H1 (cell line): ENCODE measurements around the gene ARHGAP10. TPM values are rescaled to one million over a fixed set of nuclear protein-coding genes. Genes with fewer than 3 reads are reported as not detected.

ENCODE experiments used
- CTCF ChIA-PET: fragments of 300-600 bp; sonication (Branson Sonifier 250); formaldehyde crosslinking; loops from one replicate; lab custom pipeline; 2021; ENCODE audit not compliant: partially characterized antibody; lab: Charles Lee
- POLR2A ChIA-PET: fragments of 300-600 bp; sonication (Branson Sonifier 250); formaldehyde crosslinking; loops from one replicate; lab custom pipeline; 2021; ENCODE audit warnings: inconsistent platforms; ENCODE audit not compliant: partially characterized antibody; lab: Charles Lee
- DNase-seq, 2 experiments: peaks; one replicate each; pipeline versions ENCODE4 v3.0.0 to v3.0.0-alpha.2; 2010 to 2022; ENCODE audit warnings: low spot score in 2 of 2, low read depth in 1 of 2, mixed read lengths in 1 of 2
- FAIRE-seq: peaks from 2 replicates; lab custom pipeline; 2011; peaks lifted over from hg19 to GRCh38; lab: Jason Lieb, UNC
- H2AFZ ChIP-seq: 2 replicates; pipeline ENCODE4 v1.8.1; 2012; ENCODE audit warnings: low read length, inconsistent platforms
- H2AK5ac ChIP-seq: 2 replicates; pipeline ENCODE4 v1.6.1; 2013; ENCODE audit warnings: low read depth, low read length
- H2BK120ac ChIP-seq: replicated peaks from 2 replicates; pipeline ENCODE3; 2013; ENCODE audit warnings: low read depth, low read length, inconsistent platforms
- H2BK12ac ChIP-seq: 2 replicates; pipeline ENCODE4 v1.6.1; 2013; ENCODE audit warnings: low read depth, low read length
- H2BK15ac ChIP-seq: 2 replicates; pipeline ENCODE4 v1.6.1; 2013; ENCODE audit warnings: low read length
- H2BK20ac ChIP-seq: 2 replicates; pipeline ENCODE4 v1.6.1; 2013; ENCODE audit warnings: low read length
- H2BK5ac ChIP-seq: 2 replicates; pipeline ENCODE4 v1.6.1; 2013; ENCODE audit warnings: low read depth, low read length
- H3K14ac ChIP-seq: 2 replicates; pipeline ENCODE4 v1.6.1; 2013; ENCODE audit warnings: inconsistent platforms; ENCODE audit not compliant: insufficient read length
- H3K18ac ChIP-seq: 2 replicates; pipeline ENCODE4 v1.6.1; 2013; ENCODE audit warnings: low read length; ENCODE audit errors: extremely low read depth
- H3K23ac ChIP-seq: 2 replicates; pipeline ENCODE4 v1.6.1; 2013; ENCODE audit warnings: inconsistent platforms; ENCODE audit not compliant: insufficient read length
- H3K23me2 ChIP-seq: 2 replicates; pipeline ENCODE4 v1.6.1; 2013; ENCODE audit warnings: low read depth, low read length
- H3K27ac ChIP-seq: 2 replicates; pipeline ENCODE4 v1.6.1; 2011; ENCODE audit warnings: low read depth, low read length, inconsistent platforms
- H3K27me3 ChIP-seq, 4 experiments: replicated peaks in 1 of 4; 1 replicate in 1 of 4; 2 replicates in 3 of 4; pipeline versions ENCODE4 v1.6.1 to v1.8.1; 2011 to 2013; ENCODE audit warnings: low read length in 3 of 4, mild to moderate bottlenecking in 3 of 4, inconsistent platforms in 2 of 4, mixed read lengths in 2 of 4, moderate library complexity in 1 of 4; ENCODE audit not compliant: control insufficient read depth in 3 of 4, insufficient read depth in 3 of 4; ENCODE audit errors: extremely low read depth in 1 of 4
- H3K36me3 ChIP-seq, 4 experiments: 2 replicates each; pipeline versions ENCODE4 v1.6.1 to v1.8.1; 2011 to 2013; ENCODE audit warnings: mild to moderate bottlenecking in 4 of 4, low read length in 3 of 4, moderate library complexity in 2 of 4, control low read depth in 1 of 4, inconsistent platforms in 1 of 4; ENCODE audit not compliant: insufficient read depth in 4 of 4, control insufficient read depth in 2 of 4
- H3K4ac ChIP-seq: replicated peaks from 2 replicates; pipeline ENCODE3; 2013; ENCODE audit warnings: low read length, low read depth, mixed read lengths, inconsistent platforms; ENCODE audit not compliant: insufficient read length
- H3K4me1 ChIP-seq, 4 experiments: replicated peaks in 1 of 4; 1 replicate in 1 of 4; 2 replicates in 3 of 4; pipeline versions ENCODE4 v1.6.1 to v1.8.1; 2011 to 2013; ENCODE audit warnings: low read length in 3 of 4, inconsistent platforms in 2 of 4, mixed read lengths in 1 of 4; ENCODE audit not compliant: insufficient read depth in 4 of 4, control insufficient read depth in 3 of 4
- H3K4me2 ChIP-seq, 2 experiments: 2 replicates each; pipeline versions ENCODE4 v1.6.1 to v1.8.1; 2011 to 2013; ENCODE audit warnings: low read depth in 2 of 2, low read length in 2 of 2, control low read depth in 1 of 2, inconsistent platforms in 1 of 2, mild to moderate bottlenecking in 1 of 2; ENCODE audit not compliant: insufficient read depth in 1 of 2
- H3K4me3 ChIP-seq, 4 experiments: fragments of 200-600, 300-600 bp in 1 of 4; sonication (generic), shearing (Covaris generic), sonication (Bioruptor Twin) in 1 of 4; 2 replicates each; pipeline versions ENCODE4 v1.5.1 to v1.8.1; 2011 to 2016; ENCODE audit warnings: low read length in 4 of 4, low read depth in 3 of 4, control low read depth in 2 of 4, inconsistent platforms in 2 of 4, mild to moderate bottlenecking in 2 of 4, mixed read lengths in 1 of 4, moderate library complexity in 1 of 4; ENCODE audit not compliant: insufficient read depth in 2 of 4; ENCODE audit errors: extremely low read depth in 1 of 4
- H3K56ac ChIP-seq: replicated peaks from 2 replicates; pipeline ENCODE3; 2013; ENCODE audit warnings: low read depth, mild to moderate bottlenecking, mixed read lengths, low read length, inconsistent platforms; ENCODE audit not compliant: insufficient read length
- H3K79me1 ChIP-seq: 2 replicates; pipeline ENCODE4 v1.6.1; 2013; ENCODE audit warnings: low read depth, low read length, control low read depth
- H3K79me2 ChIP-seq, 2 experiments: 2 replicates each; pipeline versions ENCODE4 v1.6.1 to v1.8.1; 2012 to 2013; ENCODE audit warnings: low read length in 2 of 2, mild to moderate bottlenecking in 2 of 2, inconsistent platforms in 1 of 2; ENCODE audit not compliant: insufficient read depth in 2 of 2, control insufficient read depth in 1 of 2
- H3K9ac ChIP-seq, 4 experiments: replicated peaks in 1 of 4; 1 replicate in 1 of 4; 2 replicates in 3 of 4; pipeline versions ENCODE4 v1.6.1 to v1.8.1; 2011 to 2013; ENCODE audit warnings: low read depth in 3 of 4, low read length in 3 of 4, control low read depth in 2 of 4, mild to moderate bottlenecking in 2 of 4, moderate library complexity in 2 of 4, inconsistent platforms in 1 of 4; ENCODE audit errors: extremely low read depth in 1 of 4
- H3K9me3 ChIP-seq, 2 experiments: 2 replicates each; pipeline versions ENCODE4 v1.6.1 to v1.8.1; 2012 to 2013; ENCODE audit warnings: mild to moderate bottlenecking in 2 of 2, moderate library complexity in 2 of 2, control low read depth in 1 of 2, inconsistent platforms in 1 of 2, low read depth in 1 of 2, low read length in 1 of 2, mixed read lengths in 1 of 2; ENCODE audit not compliant: insufficient read depth in 2 of 2
- H4K20me1 ChIP-seq, 2 experiments: replicated peaks in 1 of 2; 2 replicates each; pipeline versions ENCODE3 to v1.8.1; 2011 to 2013; ENCODE audit warnings: inconsistent platforms in 2 of 2, low read length in 2 of 2, mild to moderate bottlenecking in 1 of 2; ENCODE audit not compliant: insufficient read depth in 2 of 2, control insufficient read depth in 1 of 2
- H4K5ac ChIP-seq: 2 replicates; pipeline ENCODE4 v1.6.1; 2013; ENCODE audit warnings: low read length, low read depth, mixed read lengths, inconsistent platforms; ENCODE audit not compliant: insufficient read length
- H4K8ac ChIP-seq: 2 replicates; pipeline ENCODE4 v1.8.0; 2013; ENCODE audit warnings: mild to moderate bottlenecking, moderate library complexity, low read length, inconsistent platforms; ENCODE audit not compliant: insufficient read depth; ENCODE audit errors: extremely low read depth
- H4K91ac ChIP-seq: replicated peaks from 2 replicates; pipeline ENCODE3; 2013; ENCODE audit warnings: low read length, mixed read lengths, inconsistent platforms; ENCODE audit not compliant: insufficient read length
- BACH1 ChIP-seq: IDR thresholded peaks from 2 replicates; pipeline ENCODE4 v1.6.1; 2012; ENCODE audit warnings: low read length, improper control_type of control experiment
- CREB1 ChIP-seq: IDR thresholded peaks from 2 replicates; pipeline ENCODE4 v1.6.1; 2012; ENCODE audit warnings: inconsistent platforms
- EGR1 ChIP-seq: IDR thresholded peaks from 2 replicates; pipeline ENCODE4 v1.6.1; 2011; ENCODE audit warnings: low read depth, low read length, borderline replicate concordance
- GABPA ChIP-seq: IDR thresholded peaks from 2 replicates; pipeline ENCODE4 v1.6.1; 2011; ENCODE audit warnings: mild to moderate bottlenecking, low read length, moderate library complexity, borderline replicate concordance; ENCODE audit not compliant: insufficient read depth
- MAX ChIP-seq: IDR thresholded peaks from 2 replicates; pipeline ENCODE4 v1.6.1; 2012; ENCODE audit warnings: inconsistent platforms
- NANOG ChIP-seq: IDR thresholded peaks from 2 replicates; pipeline ENCODE4 v1.6.1; 2011; ENCODE audit warnings: low read length, low read depth, mild to moderate bottlenecking, inconsistent platforms; ENCODE audit not compliant: insufficient read depth, poor library complexity, severe bottlenecking
- POLR2A ChIP-seq, 2 experiments: IDR thresholded peaks; 1 replicate in 1 of 2; 2 replicates in 1 of 2; pipeline ENCODE4 v1.6.1; 2011; ENCODE audit warnings: low read depth in 2 of 2, low read length in 2 of 2, mild to moderate bottlenecking in 2 of 2; ENCODE audit errors: control extremely low read depth in 1 of 2
- POU5F1 ChIP-seq: IDR thresholded peaks from 2 replicates; pipeline ENCODE4 v1.6.1; 2011; ENCODE audit warnings: low read depth, mild to moderate bottlenecking, low read length, moderate library complexity
- RNF2 ChIP-seq: fragments of 200-900, 300-1000 bp; sonication (generic); IDR thresholded peaks from 2 replicates; pipeline ENCODE4 v1.7.1; 2016; ENCODE audit warnings: borderline replicate concordance, low read depth, mild to moderate bottlenecking, antibody characterized with exemption, low read length; ENCODE audit not compliant: poor library complexity, severe bottlenecking; ENCODE audit errors: missing control alignments
- WGBS, 2 experiments: shearing (Covaris generic) in 1 of 2; methylation state at CpG; one replicate each; pipeline versions ENCODE4 v1.1.6 to v1.1.7; 2013 to 2015; ENCODE audit warnings: low lambda C conversion rate in 2 of 2, mixed read lengths in 2 of 2, inconsistent platforms in 1 of 2, low coverage in 1 of 2, missing lambda C conversion rate in 1 of 2; ENCODE audit not compliant: insufficient replicate concordance in 2 of 2, insufficient coverage in 1 of 2, insufficient read length in 1 of 2; ENCODE audit errors: extremely low coverage in 1 of 2, missing lambda C conversion rate in 1 of 2; 5-methylcytosine and 5-hydroxymethylcytosine counted together
- polyA plus RNA-seq, 7 experiments: library from polyadenylated mRNA; depleted of rRNA in 3 of 7; stranded (reverse) in 5 of 7; unstranded in 2 of 7; fragments of >200 nt in 5 of 7; fragments of 200-250 nt in 2 of 7; gene quantifications; 1 replicate in 5 of 7; 2 replicates in 1 of 7; 4 replicates in 1 of 7; pipeline versions ENCODE4 v1.2.1 to v1.2.3, GENCODE V29; 2011 to 2013; ENCODE audit warnings: missing spikeins in 2 of 7, mixed read lengths in 2 of 7
- total RNA-seq: library from RNA; stranded (reverse); fragmentation: NEBNext Ultra II Directional; extraction: Animal tissue kit (Norgen Biotek cat#: 25700); gene quantifications from 2 replicates; pipeline ENCODE4 v1.2.1, GENCODE V29; 2021

ARHGAP10 gene
- total and polyA plus RNA-seq, 2 of the 8 experiments (the other 6 are each of a cell fraction or from before 2014, with no cell fraction given) = 3.7 to 6.1 TPM

- Histone ChIP-seq H4K5ac (no peak overlapping the region), H3K14ac (no peak overlapping the region), H3K79me1 (no peaks in the 10 kb centered on the region), H3K56ac (no peak overlapping the region), H2BK20ac (no peak overlapping the region), H3K79me2 (no peaks in the 10 kb centered on the region), H3K27ac (no peak overlapping the region), H3K9ac (no peak overlapping the region), H4K20me1 (no peaks in the 10 kb centered on the region), H2BK5ac (no peak overlapping the region), H2BK12ac (0 out of 2 replicates have a peak overlapping the region, but pooled peaks have one; percentile 39), H3K18ac (no peak overlapping the region), H3K4me1 (no peaks in the 10 kb centered on the region), H3K23me2 (no peaks in the 10 kb centered on the region), H3K4me2 (no peak overlapping the region), H3K36me3 (no peaks in the 10 kb centered on the region), H3K4me3 (no peak overlapping the region), H3K23ac (no peak overlapping the region), H4K91ac (no peak overlapping the region), H4K8ac (no peak overlapping the region), H2AFZ (no peak overlapping the region), H3K9me3 (no peaks in the 10 kb centered on the region), H2BK120ac (no peak overlapping the region), H2AK5ac (no peak overlapping the region), H3K27me3 (no peaks in the 10 kb centered on the region), H3K4ac (no peak overlapping the region), H2BK15ac (no peak overlapping the region)
- no peak for FAIRE-seq
- 88% methylated on average over 5 of the region's 5 CpGs; no CpG with 5 or more reads in 1 of the 2 experiments for WGBS, 2 experiments
- peak in 1 of 2 experiments; percentile 32 for DNase-seq
- ChIA-PET POLR2A (no interaction called here), CTCF (interaction anchor here (0.6 to 7.3 kb wide), 13 partner anchors 12 to 156 kb away, joined by 3 to 69 read pairs (median 9); partner anchors contain the start of genes ARHGAP10 and PRMT9)
- no peak for TF ChIP-seq NANOG
- no peak for TF ChIP-seq MAX
- no peak for TF ChIP-seq GABPA
- no peak for TF ChIP-seq BACH1
- TF ChIP-seq CREB1 = no peak
- no peak for TF ChIP-seq POLR2A (IDR thresholded peaks at IDR 0.05; ENCODE audit: control extremely low read depth in 1 of 2, low read depth in 2 of 2, low read length in 2 of 2)
- no peak for TF ChIP-seq RNF2
- TF ChIP-seq EGR1 = no peak
- TF ChIP-seq POU5F1 = no peak
Measured at GRCh38 chr4:147709999-147710398, 21.9 kb upstream of the ARHGAP10 start.
